DOHH2 (cell line): ENCODE results near the gene CDC42BPA.

Experiments used
- CTCF ChIP-seq: fragments of 200-600 bp; sonication (generic); IDR thresholded peaks from one replicate; pipeline ENCODE4 v1.5.1; 2014; ENCODE audit warnings: antibody characterized with exemption, mild to moderate bottlenecking, low read depth, low read length; ENCODE audit not compliant: poor library complexity, severe bottlenecking
- EZH2phosphoT487 ChIP-seq: fragments of 200-600 bp; sonication (generic); IDR thresholded peaks from 2 replicates; pipeline ENCODE4 v1.6.1; 2017; ENCODE audit warnings: borderline replicate concordance, mild to moderate bottlenecking, antibody characterized with exemption, low read length, moderate library complexity, mixed read lengths

- TF ChIP-seq CTCF (no peak), EZH2phosphoT487 (no peak)
These were observed 344.3 kb downstream of the CDC42BPA start for GRCh38 chr1:226973898-226974543.
